Measurements from ENCODE around the gene CDK16. TPM values are rescaled to one million over a fixed set of nuclear protein-coding genes. Genes with fewer than 3 reads are reported as not detected.

CDK16 gene
- total and polyA plus RNA-seq, 2 of the 13 experiments (the other 11 are each of a cell fraction or from before 2014, with no cell fraction given) = 64.5 to 225 TPM

DNA sequence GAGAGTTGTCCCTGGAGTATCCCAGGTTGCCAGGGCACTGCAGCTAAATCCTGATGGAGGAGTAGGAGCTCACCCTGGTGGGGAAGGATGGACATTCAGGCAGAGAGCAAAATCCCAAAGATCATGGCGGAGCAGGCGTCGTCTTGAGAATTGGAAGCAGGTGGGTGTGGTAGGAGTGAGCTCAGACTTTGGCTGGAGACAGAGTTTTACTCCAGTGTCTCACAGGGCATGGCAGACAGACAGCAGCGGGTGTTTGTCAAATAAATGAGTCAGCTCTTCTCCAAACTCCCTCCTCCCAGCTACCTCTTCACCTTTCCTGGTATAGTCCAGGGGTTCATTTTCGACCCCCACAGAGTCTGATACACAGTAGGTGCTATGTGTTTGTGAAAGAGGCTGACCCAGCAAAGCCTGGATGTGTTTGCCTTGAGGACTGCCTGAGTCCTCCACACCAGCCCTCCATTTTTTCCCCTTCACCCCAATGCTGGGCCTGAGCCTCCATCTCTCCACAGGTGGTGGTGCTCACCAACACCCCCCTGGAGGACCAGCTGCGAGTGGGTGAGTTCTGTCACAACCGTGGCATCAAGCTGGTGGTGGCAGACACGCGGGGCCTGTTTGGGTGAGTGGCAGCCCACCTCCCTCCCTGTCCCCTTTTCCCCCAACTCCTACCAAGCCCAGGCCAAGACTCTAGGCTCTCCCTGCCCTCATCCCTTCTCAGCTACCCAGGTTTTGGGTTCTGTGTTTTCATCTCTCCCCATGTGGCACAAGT, 17.9 kb upstream of the CDK16 start (continued):
- TF ChIP-seq ATF7-NPFF (CRISPR knock-in tag; IDR thresholded peaks at IDR 0.05; ENCODE audit: low read depth) = no peak
- TF ChIP-seq AHR (CRISPR knock-in tag; IDR thresholded peaks at IDR 0.05) = no peak
- TF ChIP-seq, protein P1, sequence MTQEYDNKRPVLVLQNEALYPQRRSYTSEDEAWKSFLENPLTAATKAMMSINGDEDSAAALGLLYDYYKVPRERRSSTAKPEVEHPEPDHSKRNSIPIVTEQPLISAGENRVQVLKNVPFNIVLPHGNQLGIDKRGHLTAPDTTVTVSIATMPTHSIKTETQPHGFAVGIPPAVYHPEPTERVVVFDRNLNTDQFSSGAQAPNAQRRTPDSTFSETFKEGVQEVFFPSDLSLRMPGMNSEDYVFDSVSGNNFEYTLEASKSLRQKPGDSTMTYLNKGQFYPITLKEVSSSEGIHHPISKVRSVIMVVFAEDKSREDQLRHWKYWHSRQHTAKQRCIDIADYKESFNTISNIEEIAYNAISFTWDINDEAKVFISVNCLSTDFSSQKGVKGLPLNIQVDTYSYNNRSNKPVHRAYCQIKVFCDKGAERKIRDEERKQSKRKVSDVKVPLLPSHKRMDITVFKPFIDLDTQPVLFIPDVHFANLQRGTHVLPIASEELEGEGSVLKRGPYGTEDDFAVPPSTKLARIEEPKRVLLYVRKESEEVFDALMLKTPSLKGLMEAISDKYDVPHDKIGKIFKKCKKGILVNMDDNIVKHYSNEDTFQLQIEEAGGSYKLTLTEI (CRISPR knock-in tag; conservative IDR thresholded peaks at IDR 0.05) = no peak
- peak; percentile 72; the same call in 1 of the 2 replicates for TF ChIP-seq ZKSCAN1 (IDR thresholded peaks at IDR 0.05; ENCODE audit: low read length)
- TF ChIP-seq ZNF615 (CRISPR knock-in tag; IDR thresholded peaks at IDR 0.05; ENCODE audit: borderline replicate concordance) = no peak
- TF ChIP-seq, protein P2, sequence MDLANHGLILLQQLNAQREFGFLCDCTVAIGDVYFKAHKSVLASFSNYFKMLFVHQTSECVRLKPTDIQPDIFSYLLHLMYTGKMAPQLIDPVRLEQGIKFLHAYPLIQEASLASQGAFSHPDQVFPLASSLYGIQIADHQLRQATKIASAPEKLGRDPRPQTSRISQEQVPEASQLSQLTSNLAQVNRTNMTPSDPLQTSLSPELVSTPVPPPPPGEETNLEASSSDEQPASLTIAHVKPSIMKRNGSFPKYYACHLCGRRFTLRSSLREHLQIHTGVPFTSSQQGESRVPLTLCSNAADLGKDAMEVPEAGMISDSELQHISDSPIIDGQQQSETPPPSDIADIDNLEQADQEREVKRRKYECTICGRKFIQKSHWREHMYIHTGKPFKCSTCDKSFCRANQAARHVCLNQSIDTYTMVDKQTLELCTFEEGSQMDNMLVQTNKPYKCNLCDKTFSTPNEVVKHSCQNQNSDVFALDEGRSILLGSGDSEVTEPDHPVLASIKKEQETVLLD (CRISPR knock-in tag; IDR thresholded peaks at IDR 0.05; ENCODE audit: low read depth) = no peak
- no peak for TF ChIP-seq SRY (CRISPR knock-in tag; IDR thresholded peaks at IDR 0.05)
- TF ChIP-seq, protein P3, sequence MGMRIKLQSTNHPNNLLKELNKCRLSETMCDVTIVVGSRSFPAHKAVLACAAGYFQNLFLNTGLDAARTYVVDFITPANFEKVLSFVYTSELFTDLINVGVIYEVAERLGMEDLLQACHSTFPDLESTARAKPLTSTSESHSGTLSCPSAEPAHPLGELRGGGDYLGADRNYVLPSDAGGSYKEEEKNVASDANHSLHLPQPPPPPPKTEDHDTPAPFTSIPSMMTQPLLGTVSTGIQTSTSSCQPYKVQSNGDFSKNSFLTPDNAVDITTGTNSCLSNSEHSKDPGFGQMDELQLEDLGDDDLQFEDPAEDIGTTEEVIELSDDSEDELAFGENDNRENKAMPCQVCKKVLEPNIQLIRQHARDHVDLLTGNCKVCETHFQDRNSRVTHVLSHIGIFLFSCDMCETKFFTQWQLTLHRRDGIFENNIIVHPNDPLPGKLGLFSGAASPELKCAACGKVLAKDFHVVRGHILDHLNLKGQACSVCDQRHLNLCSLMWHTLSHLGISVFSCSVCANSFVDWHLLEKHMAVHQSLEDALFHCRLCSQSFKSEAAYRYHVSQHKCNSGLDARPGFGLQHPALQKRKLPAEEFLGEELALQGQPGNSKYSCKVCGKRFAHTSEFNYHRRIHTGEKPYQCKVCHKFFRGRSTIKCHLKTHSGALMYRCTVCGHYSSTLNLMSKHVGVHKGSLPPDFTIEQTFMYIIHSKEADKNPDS (CRISPR knock-in tag; IDR thresholded peaks at IDR 0.05) = no peak
- TF ChIP-seq EP300 (IDR thresholded peaks at IDR 0.05; ENCODE audit: low read depth in 2 of 2, low read length in 2 of 2) = peak in 1 of 2 experiments; percentile 18; a peak in 1 of 4 replicates
- TF ChIP-seq EP300 (CRISPR knock-in tag; IDR thresholded peaks at IDR 0.05; ENCODE audit: borderline replicate concordance) = no peak
- TF ChIP-seq ZNF180 (CRISPR knock-in tag; IDR thresholded peaks at IDR 0.05; ENCODE audit: borderline replicate concordance, low read depth) = no peak
- TF ChIP-seq MTF1 (CRISPR knock-in tag; IDR thresholded peaks at IDR 0.05) = no peak
- TF ChIP-seq XBP1 (CRISPR knock-in tag; IDR thresholded peaks at IDR 0.05) = no peak
- no peak for TF ChIP-seq SP140L (CRISPR knock-in tag; IDR thresholded peaks at IDR 0.05; ENCODE audit: borderline replicate concordance)
- TF ChIP-seq ZNF550 (CRISPR knock-in tag; IDR thresholded peaks at IDR 0.05; ENCODE audit: borderline replicate concordance) = no peak
- no peak for TF ChIP-seq SCMH1 (CRISPR knock-in tag; IDR thresholded peaks at IDR 0.05; ENCODE audit: borderline replicate concordance)
- TF ChIP-seq, protein P4, sequence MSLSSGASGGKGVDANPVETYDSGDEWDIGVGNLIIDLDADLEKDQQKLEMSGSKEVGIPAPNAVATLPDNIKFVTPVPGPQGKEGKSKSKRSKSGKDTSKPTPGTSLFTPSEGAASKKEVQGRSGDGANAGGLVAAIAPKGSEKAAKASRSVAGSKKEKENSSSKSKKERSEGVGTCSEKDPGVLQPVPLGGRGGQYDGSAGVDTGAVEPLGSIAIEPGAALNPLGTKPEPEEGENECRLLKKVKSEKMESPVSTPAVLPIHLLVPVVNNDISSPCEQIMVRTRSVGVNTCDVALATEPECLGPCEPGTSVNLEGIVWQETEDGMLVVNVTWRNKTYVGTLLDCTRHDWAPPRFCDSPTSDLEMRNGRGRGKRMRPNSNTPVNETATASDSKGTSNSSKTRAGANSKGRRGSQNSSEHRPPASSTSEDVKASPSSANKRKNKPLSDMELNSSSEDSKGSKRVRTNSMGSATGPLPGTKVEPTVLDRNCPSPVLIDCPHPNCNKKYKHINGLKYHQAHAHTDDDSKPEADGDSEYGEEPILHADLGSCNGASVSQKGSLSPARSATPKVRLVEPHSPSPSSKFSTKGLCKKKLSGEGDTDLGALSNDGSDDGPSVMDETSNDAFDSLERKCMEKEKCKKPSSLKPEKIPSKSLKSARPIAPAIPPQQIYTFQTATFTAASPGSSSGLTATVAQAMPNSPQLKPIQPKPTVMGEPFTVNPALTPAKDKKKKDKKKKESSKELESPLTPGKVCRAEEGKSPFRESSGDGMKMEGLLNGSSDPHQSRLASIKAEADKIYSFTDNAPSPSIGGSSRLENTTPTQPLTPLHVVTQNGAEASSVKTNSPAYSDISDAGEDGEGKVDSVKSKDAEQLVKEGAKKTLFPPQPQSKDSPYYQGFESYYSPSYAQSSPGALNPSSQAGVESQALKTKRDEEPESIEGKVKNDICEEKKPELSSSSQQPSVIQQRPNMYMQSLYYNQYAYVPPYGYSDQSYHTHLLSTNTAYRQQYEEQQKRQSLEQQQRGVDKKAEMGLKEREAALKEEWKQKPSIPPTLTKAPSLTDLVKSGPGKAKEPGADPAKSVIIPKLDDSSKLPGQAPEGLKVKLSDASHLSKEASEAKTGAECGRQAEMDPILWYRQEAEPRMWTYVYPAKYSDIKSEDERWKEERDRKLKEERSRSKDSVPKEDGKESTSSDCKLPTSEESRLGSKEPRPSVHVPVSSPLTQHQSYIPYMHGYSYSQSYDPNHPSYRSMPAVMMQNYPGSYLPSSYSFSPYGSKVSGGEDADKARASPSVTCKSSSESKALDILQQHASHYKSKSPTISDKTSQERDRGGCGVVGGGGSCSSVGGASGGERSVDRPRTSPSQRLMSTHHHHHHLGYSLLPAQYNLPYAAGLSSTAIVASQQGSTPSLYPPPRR (CRISPR knock-in tag; IDR thresholded peaks at IDR 0.05; ENCODE audit: borderline replicate concordance) = no peak

Data from HepG2 (cell line).